Measurements from ENCODE around the gene STARD4. TPM values are rescaled to one million over a fixed set of nuclear protein-coding genes. Genes with fewer than 3 reads are reported as not detected.
A peak's percentile ranks its signal among the peaks of the same experiment; 100 is the strongest.

Gene STARD4
- total RNA-seq, 2 donors from 2014 or later, result 6.0 to 10.9 TPM

DNA sequence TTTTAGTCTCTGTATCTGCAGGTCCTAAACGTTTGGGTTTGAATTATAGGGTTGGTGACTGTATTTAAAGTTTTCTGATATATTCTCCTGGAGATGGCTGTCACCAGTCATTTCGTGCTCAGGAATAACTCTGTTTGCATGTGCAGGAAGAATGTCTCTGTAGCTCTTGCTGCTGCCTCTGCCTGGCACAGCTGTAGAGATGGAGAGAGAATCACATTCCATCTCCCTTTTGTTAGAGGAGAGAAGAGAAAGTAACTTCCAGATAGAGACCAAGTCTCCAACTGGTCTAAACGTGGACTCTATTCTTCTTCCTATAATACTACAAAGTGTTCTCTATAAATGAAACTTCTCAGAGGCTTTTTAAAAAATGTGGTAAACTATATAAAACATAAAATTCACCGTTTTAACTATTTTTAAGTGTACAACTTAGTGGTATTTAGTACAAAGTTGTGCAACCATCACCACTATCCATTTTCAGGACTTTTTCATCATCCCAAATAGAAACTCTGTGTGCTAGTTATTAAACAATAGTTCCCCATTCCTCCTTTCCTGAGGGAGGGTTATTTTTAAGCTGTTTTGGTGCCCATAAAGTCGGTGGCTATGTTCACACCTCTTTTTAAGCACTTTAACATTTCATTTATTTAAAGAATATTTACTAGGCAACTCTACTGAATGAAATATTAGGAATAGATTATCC is 20.7 kb upstream of the STARD4 start:
- Histone ChIP-seq H3K4me3 (no peak overlapping the region), H3K4me1 (no peaks in the 10 kb centered on the region), H3K9me3 (no peaks in the 10 kb centered on the region), H3K27ac (no peak overlapping the region), H3K27me3 (no peaks in the 10 kb centered on the region), H3K36me3 (replicated peaks in 1 of 2; ENCODE audit: insufficient read depth in 1 of 2, low read depth in 2 of 2) (no peaks in the 10 kb centered on the region)
- no peak for ATAC-seq
- intact Hi-C loops (cut with DNase I), result no loop called here
- WGBS, 2 donors, result 48 to 54% methylated on average over 5 of the region's 5 CpGs
- no peak for DNase-seq
- TF ChIP-seq CTCF (IDR thresholded peaks at IDR 0.05) (no peak), POLR2A (IDR thresholded peaks at IDR 0.05) (no peak)

DNA sequence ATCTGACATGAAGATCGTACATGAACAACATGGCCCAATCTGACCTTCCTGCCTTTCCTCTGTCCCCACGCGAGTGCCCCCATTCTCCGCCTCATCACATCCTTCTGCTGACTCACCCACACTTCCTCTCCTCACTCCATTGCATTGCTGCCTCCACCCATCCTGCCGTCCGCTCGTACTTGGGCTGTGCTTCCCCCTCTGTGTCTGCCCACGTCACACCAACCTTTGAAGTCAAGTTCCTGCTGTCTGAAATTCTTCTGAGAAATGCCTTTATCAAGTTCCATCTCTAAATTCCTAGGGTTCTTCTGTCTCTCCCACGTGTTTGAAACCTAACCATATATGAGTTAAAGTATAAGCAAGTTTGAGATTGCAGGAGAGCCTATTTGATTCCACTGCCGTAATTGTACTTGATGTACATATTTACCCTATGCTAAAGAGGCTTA is 18.0 kb upstream of the STARD4 start:
- Histone ChIP-seq H3K9me3 (no peaks in the 10 kb centered on the region), H3K27me3 (no peaks in the 10 kb centered on the region), H3K4me1 (no peaks in the 10 kb centered on the region), H3K27ac (peak overlapping the region in 1 of 4 donors; percentile 64), H3K4me3 (no peak overlapping the region), H3K36me3 (replicated peaks in 1 of 2; ENCODE audit: insufficient read depth in 1 of 2, low read depth in 2 of 2) (no peaks in the 10 kb centered on the region)
- 51 to 72% methylated on average over 10 of the region's 10 CpGs for WGBS, 2 donors
- ATAC-seq (peak; percentile 40), DNase-seq (peak; percentile 13 to 77 (median 20))
- intact Hi-C loops (cut with DNase I), result no loop called here
- TF ChIP-seq CTCF (IDR thresholded peaks at IDR 0.05), result no peak

DNA sequence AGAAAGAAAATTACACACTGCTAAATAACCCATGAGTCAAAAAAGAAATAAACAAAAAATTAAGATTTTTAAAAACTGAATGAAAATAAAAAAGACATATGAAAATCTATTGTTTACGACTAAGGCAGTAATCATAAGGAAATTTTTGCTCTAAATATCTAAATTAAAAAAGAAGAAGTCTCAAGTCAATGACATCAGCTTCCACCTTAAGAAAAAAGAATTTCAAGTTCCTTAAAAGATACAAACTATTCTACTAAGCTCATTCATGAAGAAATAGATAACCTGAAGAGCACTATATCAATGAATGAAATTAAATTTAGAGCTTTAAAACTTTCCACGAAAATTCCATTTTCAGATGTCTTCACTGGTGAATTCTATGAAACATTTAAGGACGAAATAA is 15.7 kb upstream of the STARD4 start:
- 75 to 81% methylated on average over 3 of the region's 3 CpGs for WGBS, 2 donors
- Histone ChIP-seq H3K36me3 (replicated peaks in 1 of 2; ENCODE audit: insufficient read depth in 1 of 2, low read depth in 2 of 2) (no peaks in the 10 kb centered on the region), H3K27ac (no peak overlapping the region), H3K4me1 (no peaks in the 10 kb centered on the region), H3K27me3 (no peaks in the 10 kb centered on the region), H3K9me3 (no peaks in the 10 kb centered on the region), H3K4me3 (no peak overlapping the region)
- intact Hi-C loops (cut with DNase I), result no loop called here
- TF ChIP-seq POLR2A (IDR thresholded peaks at IDR 0.05) (no peak), CTCF (IDR thresholded peaks at IDR 0.05) (no peak)
- DNase-seq (no peak), ATAC-seq (no peak)

GRCh38 chr5:111520908-111521307 is 8.6 kb upstream of the STARD4 start:
- TF ChIP-seq CTCF (IDR thresholded peaks at IDR 0.05) (no peak), POLR2A (IDR thresholded peaks at IDR 0.05) (no peak)
- intact Hi-C loops (cut with DNase I), result no loop called here
- ATAC-seq, result no peak
- Histone ChIP-seq H3K27ac (no peak overlapping the region), H3K27me3 (no peaks in the 10 kb centered on the region), H3K4me3 (no peak overlapping the region), H3K4me1 (peaks cover 15% of the 10 kb centered on the region), H3K9me3 (no peaks in the 10 kb centered on the region), H3K36me3 (replicated peaks in 1 of 2; ENCODE audit: insufficient read depth in 1 of 2, low read depth in 2 of 2) (no peaks in the 10 kb centered on the region)
- WGBS, 2 donors, result 32 to 33% methylated on average over 3 of the region's 3 CpGs
- DNase-seq, result no peak

- Histone ChIP-seq H3K27ac (no peak overlapping the region), H3K36me3 (replicated peaks in 1 of 2; ENCODE audit: insufficient read depth in 1 of 2, low read depth in 2 of 2) (no peaks in the 10 kb centered on the region), H3K4me1 (peaks cover 15% of the 10 kb centered on the region), H3K4me3 (no peak overlapping the region), H3K27me3 (no peaks in the 10 kb centered on the region), H3K9me3 (no peaks in the 10 kb centered on the region)
- 78 to 89% methylated on average over 2 of the region's 2 CpGs for WGBS, 2 donors
- ATAC-seq, result no peak
- TF ChIP-seq CTCF (IDR thresholded peaks at IDR 0.05), result no peak
- TF ChIP-seq POLR2A (IDR thresholded peaks at IDR 0.05), result no peak
- intact Hi-C loops (cut with DNase I), result no loop called here
- no peak for DNase-seq
Observed at GRCh38 chr5:111518777-111519176, 6.4 kb upstream of the STARD4 start.

Data from body of pancreas (tissue), 4 donors.